Stimulated activated CD8-positive, alpha-beta memory T cell treated with anti-CD3 and anti-CD28 coated beads, Interleukin-15, amount 100 ng/mL, for 48 hours (primary cell): ENCODE measurements around the gene CLSTN2.

Experiments
- DNase-seq, 2 donors: peaks; one replicate each; pipeline ENCODE4 v3.0.0-alpha.2; 2020; ENCODE audit warnings: low read depth in 2 of 2

CLSTN2 gene

DNA sequence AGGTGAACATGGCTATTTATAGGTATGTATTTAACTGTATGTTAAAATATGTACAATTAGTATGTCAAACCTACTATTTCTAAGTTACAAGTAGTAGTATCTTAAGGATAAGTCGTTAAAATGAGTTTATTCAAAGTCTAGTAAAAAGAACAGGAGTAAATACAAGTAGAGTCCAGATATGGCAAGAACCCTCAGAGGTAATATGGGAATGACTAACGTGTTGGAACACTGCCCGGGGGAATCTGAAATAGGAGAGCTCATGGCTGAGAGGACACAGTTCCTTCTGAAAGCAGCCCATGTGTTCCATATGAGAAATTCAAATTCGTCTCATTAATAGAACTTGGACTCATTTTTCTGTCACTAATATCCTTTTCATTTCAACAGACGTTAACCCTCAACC lies 158.8 kb downstream of the CLSTN2 start:
- DNase-seq = no peak

- no peak for DNase-seq
Measured at GRCh38 chr3:140094487-140094886, 159.5 kb downstream of the CLSTN2 start.

- DNase-seq = no peak
Measured at GRCh38 chr3:140096037-140096436, 161.1 kb downstream of the CLSTN2 start.

DNA sequence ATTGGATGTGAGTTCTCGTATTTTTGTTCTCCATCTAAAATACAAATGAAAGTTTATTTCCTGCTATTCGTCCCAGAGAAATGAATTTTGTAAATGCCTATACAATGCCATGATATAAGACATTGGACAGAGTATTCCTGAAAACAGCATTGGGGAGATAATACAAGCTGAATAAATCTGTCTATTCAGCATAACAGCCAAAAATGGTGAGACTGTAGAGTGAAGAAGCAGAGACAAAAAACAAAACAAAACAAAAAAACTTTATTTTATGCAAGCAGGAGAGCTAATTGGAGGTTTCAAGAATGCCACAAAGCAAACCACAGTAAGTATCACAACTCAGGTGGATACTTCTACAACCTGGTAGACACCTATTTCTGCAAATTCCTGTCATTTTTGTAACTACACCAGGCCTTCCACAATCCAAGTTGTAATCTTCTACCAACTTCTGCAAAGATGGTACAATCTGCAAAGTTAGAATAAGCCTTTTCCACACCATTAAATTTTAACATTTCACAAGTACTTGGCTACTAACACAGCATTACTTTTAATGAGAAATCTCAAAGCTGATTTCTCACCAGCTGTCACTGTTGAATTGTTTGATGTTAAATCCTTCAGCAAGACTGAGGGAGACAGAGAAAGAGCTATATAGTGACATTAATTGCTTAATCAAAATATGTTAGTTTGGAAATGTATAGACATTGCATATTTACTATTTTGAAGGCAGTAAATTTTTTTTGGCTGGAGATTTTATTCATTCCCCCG lies 163.1 kb downstream of the CLSTN2 start:
- DNase-seq = no peak

GRCh38 chr3:140100479-140100878 lies 165.5 kb downstream of the CLSTN2 start:
- DNase-seq = no peak

DNA sequence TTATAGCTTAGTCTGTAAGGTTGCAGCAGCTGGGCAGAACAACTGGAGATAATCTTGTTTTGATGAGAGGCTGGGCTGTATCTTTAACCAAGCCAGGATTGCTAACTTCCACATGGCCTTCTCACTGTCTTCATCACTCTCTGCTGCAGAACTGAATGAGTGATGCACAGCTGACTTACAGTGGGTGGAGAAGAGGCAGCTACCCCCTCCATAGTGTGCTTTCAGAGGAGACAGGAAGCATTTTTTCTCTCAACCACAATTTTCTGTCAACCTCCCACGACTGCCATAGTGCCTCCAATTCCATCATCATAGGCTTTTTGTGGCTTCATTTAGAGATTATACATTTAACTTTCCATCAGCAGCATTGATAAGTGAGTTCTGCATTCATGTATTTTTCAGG lies 168.2 kb downstream of the CLSTN2 start:
- DNase-seq = no peak

DNA sequence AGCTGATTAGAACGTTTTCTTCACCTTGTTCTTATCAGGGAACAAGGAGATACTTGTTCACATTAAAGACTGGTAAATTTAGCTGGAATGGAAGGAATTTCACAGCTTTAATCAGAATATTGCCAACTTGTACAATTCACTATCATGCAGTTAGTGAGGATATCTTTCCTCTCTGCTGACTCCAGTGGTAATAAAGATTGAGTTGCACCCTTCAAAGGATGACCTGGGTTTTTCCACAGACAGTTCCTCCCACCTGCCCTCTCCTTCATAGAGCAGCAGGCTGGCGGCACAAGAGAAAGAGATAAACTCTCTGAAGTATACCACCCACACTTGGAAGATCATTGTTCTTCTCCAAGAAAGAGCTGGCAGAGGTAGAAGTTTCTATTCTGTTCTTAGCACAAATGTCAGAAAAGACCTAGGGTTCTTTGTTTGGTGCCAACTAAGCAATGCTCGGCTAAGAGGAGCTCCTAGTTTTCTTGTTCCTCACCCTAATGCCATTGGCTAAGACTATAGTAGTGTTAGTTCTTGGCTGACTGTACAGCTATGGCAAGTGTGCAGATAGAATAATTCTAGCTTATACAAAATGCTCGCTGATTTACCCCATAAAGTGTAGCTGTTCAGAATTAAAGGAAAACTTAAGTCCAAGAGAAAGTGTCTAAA lies 169.1 kb downstream of the CLSTN2 start:
- no peak for DNase-seq

DNA sequence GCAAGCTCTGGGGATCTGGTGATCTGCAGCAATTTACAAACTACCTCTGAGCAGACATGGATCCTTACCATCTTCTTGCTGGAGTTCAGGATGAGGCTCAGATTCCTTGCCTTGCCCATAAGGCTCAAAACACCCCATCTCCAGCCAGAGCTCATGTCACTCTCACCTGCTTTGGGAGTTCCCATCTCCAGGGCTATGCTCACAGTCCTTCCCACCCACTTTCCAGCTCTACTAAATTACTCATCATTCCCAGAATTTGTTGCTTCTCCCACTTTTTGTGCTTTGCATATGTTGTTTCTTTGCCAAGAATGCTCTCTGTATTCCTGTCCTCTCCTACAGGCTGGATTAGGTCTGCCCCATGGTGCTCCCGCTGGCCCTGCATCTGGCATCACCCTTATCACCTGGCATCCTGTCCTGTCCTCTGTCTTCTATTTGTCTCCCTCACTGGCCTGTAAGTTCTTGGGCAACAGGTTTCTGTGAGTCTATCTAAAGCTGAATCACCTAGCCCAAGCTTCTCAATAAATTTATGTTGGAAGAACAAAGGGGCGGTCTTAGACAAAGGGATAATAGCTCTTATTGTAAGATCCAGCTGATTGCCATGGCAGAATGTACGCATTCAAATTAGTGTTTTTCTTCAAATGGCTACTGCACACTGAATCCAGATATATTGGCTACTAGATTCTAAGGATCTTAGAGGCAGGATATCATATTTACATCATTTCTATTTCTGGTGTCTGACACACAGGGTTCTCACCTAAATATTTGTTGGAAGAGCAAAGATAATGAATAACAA lies 179.2 kb downstream of the CLSTN2 start:
- no peak for DNase-seq

DNA sequence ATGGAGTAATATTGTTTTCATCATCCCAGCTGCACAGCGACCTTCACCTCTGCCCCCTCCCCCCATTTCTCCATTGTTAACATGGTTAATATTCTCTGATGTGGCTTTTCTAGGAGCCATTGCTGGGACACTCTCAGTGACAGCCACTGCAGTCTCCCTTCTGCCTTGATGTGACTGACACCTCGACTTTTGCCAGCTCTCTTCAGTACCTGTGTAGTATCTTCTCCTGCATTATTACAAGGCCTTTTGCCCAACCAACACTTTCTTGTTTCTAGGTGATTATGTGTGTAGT lies 179.8 kb downstream of the CLSTN2 start:
- DNase-seq = no peak

- no peak for DNase-seq
Measured at GRCh38 chr3:140117096-140117526, 182.1 kb downstream of the CLSTN2 start.

- DNase-seq = no peak
Measured at GRCh38 chr3:140122183-140122582, 187.2 kb downstream of the CLSTN2 start.

DNA sequence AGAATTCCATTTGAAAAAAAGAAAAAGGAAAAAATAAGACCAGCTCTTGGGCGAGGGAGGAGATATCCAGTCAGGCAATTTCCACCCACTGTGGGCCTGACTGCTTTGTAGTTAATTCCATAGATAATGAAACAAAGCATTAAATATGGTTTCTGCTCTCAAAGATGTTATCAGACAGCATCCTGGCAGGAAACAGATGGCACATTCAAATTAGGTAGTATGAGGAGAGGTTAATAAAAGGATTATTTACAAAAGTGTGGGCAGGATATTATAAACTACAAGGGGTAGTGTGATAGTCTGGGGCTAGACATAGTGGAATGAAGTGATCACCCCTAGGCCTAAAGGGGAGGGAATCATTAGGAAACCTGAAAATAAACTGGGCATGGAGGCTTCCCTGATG lies 193.2 kb downstream of the CLSTN2 start:
- no peak for DNase-seq

DNA sequence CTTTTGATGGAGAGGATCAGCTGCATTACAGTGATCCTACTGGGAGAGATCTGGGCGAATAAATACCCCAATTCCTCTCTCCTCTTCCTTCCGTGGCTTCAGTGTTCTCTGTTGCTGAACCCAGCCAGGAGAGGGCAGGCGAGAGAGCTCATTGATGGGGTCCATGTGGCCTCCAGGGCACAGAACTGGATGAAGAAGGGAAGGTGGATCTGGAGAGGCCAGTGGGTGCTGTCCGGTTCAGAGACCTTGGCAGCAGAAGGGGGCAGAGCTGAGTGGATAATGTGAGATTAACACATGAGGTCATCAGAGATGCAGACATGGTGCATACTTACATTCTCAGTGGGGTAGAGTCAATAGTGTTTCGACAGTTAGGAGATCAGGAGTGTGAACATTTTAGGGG lies 193.6 kb downstream of the CLSTN2 start:
- no peak for DNase-seq

GRCh38 chr3:140129768-140130284 lies 194.8 kb downstream of the CLSTN2 start:
- no peak for DNase-seq

DNA sequence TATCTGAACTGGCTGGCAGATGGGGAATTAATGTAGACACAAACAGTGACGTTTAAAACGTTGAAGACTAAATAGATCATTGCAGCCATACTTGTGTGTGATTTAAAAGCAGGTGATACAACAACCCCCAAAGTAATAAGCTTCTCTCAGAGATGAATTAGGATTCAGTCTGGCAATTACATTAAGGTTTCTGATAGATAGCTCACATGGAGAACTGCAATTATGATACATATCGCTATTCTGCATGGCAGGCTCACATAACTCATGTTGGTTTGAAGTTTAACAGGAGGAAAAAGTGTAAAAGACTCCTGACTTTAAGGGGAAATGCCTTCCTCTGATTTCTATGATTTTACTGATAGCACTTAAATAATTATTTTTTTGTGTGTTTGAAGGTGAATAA lies 196.9 kb downstream of the CLSTN2 start:
- no peak for DNase-seq

- DNase-seq = no peak
Measured at GRCh38 chr3:140134231-140134965, 199.4 kb downstream of the CLSTN2 start.

GRCh38 chr3:140135461-140135860 lies 200.5 kb downstream of the CLSTN2 start:
- DNase-seq = no peak

DNA sequence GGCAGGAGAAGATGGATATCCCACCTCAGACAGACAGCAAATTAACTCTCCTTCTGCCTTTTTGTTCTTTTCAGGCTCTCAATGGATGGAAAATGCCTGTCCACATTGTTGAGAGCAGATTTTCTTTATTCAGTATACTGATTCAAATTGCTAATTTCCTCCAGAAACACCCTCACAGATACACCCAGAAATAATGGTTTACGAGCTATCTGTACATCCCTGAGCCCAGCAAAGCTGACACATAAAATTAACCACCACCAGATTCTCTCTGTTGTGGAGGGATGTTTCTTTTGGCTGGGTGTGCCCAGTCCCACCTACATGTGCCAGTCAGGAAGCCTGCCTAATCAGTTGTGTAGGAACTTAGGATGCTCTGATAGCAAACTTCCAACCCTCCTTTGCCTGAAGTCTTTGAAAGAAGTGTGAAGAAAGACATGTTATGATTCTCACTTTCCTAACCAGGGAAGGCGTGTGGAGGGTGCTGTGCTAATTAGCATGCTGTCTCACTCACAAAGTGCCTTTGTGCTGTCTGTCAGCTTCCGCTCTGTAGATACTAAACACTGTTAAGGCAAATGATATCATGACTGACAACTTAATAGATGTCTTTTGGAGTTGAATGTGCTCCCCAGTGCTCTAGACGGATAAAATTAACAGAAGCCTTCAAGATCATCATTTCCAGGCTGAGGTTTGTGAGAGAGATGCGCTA lies 208.5 kb downstream of the CLSTN2 start:
- DNase-seq = no peak

GRCh38 chr3:140145528-140145927 lies 210.5 kb downstream of the CLSTN2 start:
- no peak for DNase-seq

GRCh38 chr3:140146668-140147067 lies 211.7 kb downstream of the CLSTN2 start:
- no peak for DNase-seq

- DNase-seq = no peak
Measured at GRCh38 chr3:140147965-140148490, 213.0 kb downstream of the CLSTN2 start.
